DMS114 treated with DMSO at 0.1 percent for 48 hours (cell line): ENCODE measurements around the gene SLC2A4RG.
"Not testable (repeated sequence)": the region's sequence is repeated elsewhere in the genome, so short reads cannot be mapped to it uniquely, and the experiment has no call there.

ENCODE experiments used
- DNase-seq: peaks from one replicate; lab custom pipeline; 2025; ENCODE audit not compliant: unreplicated experiment; lab: John Stamatoyannopoulos, UW

Gene SLC2A4RG

GRCh38 chr20:63775096-63775978 is 35.8 kb downstream of the SLC2A4RG start:
- DNase-seq, result no peak

GRCh38 chr20:63776875-63777274 is 37.3 kb downstream of the SLC2A4RG start:
- DNase-seq, result not testable (repeated sequence)

- DNase-seq, result no peak
These were observed 38.0 kb downstream of the SLC2A4RG start for GRCh38 chr20:63777614-63778013.

- DNase-seq, result no peak
These were observed 38.6 kb downstream of the SLC2A4RG start for GRCh38 chr20:63778034-63778752.

- DNase-seq, result no peak
These were observed 39.3 kb downstream of the SLC2A4RG start for GRCh38 chr20:63778857-63779256.

- DNase-seq, result no peak
These were observed 41.6 kb downstream of the SLC2A4RG start for GRCh38 chr20:63781181-63781580.

GRCh38 chr20:63782051-63782471 is 42.5 kb downstream of the SLC2A4RG start:
- no peak for DNase-seq

- DNase-seq, result no peak
These were observed 43.0 kb downstream of the SLC2A4RG start for GRCh38 chr20:63782521-63782971.

GRCh38 chr20:63783970-63784369 is 44.4 kb downstream of the SLC2A4RG start:
- no peak for DNase-seq

GRCh38 chr20:63785691-63786131 is 46.1 kb downstream of the SLC2A4RG start:
- no peak for DNase-seq

GRCh38 chr20:63787302-63787701 is 47.7 kb downstream of the SLC2A4RG start:
- DNase-seq, result no peak

- no peak for DNase-seq
These were observed 48.2 kb downstream of the SLC2A4RG start for GRCh38 chr20:63787749-63788148.

GRCh38 chr20:63789836-63790571 is 50.4 kb downstream of the SLC2A4RG start:
- no peak for DNase-seq

GRCh38 chr20:63790572-63791168 is 51.1 kb downstream of the SLC2A4RG start:
- no peak for DNase-seq

GRCh38 chr20:63791497-63792156 is 52.1 kb downstream of the SLC2A4RG start:
- no peak for DNase-seq

GRCh38 chr20:63792866-63793265 is 53.3 kb downstream of the SLC2A4RG start:
- no peak for DNase-seq
